GM18951 (cell line): ENCODE data around the gene MSI1.

Experiments used
- POLR2A ChIP-seq: IDR thresholded peaks from 4 replicates; pipeline ENCODE4 v1.6.1; 2011; ENCODE audit warnings: mild to moderate bottlenecking; ENCODE audit not compliant: insufficient read length, insufficient read depth; ENCODE audit errors: extremely low read depth
- in situ Hi-C: fragments of 300-500 bp; cut with MboI; formaldehyde crosslinking; loops from one replicate; pipeline ENCODE4 v1.12.0; 2022; ENCODE audit warnings: low sequenced_read_pairs, mixed read lengths, inconsistent platforms; ENCODE audit not compliant: unreplicated experiment

Gene MSI1

GRCh38 chr12:120368789-120369602, at the start of gene MSI1:
Gene MSI1 (minus strand): TSS chr12:120369164. CDS start chr12:120369091, 73 bp downstream.
- in situ Hi-C loops = no loop called here
- no peak for TF ChIP-seq POLR2A

- TF ChIP-seq POLR2A = no peak
Observed at GRCh38 chr12:120417917-120418580, 49.1 kb upstream of the MSI1 start.

GRCh38 chr12:120416490-120417216, 47.7 kb upstream of the MSI1 start:
- TF ChIP-seq POLR2A = no peak
- in situ Hi-C loops = no loop called here

More at GRCh38 chr12:120417917-120418580, 49.1 kb upstream of the MSI1 start:
- in situ Hi-C loops = no loop called here

GRCh38 chr12:120413901-120414695, 45.1 kb upstream of the MSI1 start:
- in situ Hi-C loops = no loop called here
- no peak for TF ChIP-seq POLR2A

- TF ChIP-seq POLR2A = no peak
- in situ Hi-C loops = no loop called here
Observed at GRCh38 chr12:120412421-120412820, 43.5 kb upstream of the MSI1 start.

GRCh38 chr12:120408771-120409170, 39.8 kb upstream of the MSI1 start:
- TF ChIP-seq POLR2A = no peak
- in situ Hi-C loops = no loop called here

- in situ Hi-C loops = no loop called here
- no peak for TF ChIP-seq POLR2A
Observed at GRCh38 chr12:120406553-120406952, 37.6 kb upstream of the MSI1 start.

- in situ Hi-C loops = no loop called here
- no peak for TF ChIP-seq POLR2A
Observed at GRCh38 chr12:120406069-120406468, 37.1 kb upstream of the MSI1 start.

GRCh38 chr12:120404271-120404670, 35.3 kb upstream of the MSI1 start:
- in situ Hi-C loops = no loop called here

GRCh38 chr12:120403869-120404268, 34.9 kb upstream of the MSI1 start:
- TF ChIP-seq POLR2A = no peak
- in situ Hi-C loops = no loop called here

More at GRCh38 chr12:120404271-120404670, 35.3 kb upstream of the MSI1 start:
- no peak for TF ChIP-seq POLR2A

GRCh38 chr12:120402217-120402616, 33.3 kb upstream of the MSI1 start:
- no peak for TF ChIP-seq POLR2A
- in situ Hi-C loops = no loop called here

- no peak for TF ChIP-seq POLR2A
- in situ Hi-C loops = no loop called here
Observed at GRCh38 chr12:120399531-120399930, 30.6 kb upstream of the MSI1 start.
